ENCODE results near the gene DDX24. TPM values are rescaled to one million over a fixed set of nuclear protein-coding genes. Genes with fewer than 3 reads are reported as not detected.

The DDX24 gene
- total and polyA plus RNA-seq, 4 donors, result 142 to 263 (median 251) TPM

DNA sequence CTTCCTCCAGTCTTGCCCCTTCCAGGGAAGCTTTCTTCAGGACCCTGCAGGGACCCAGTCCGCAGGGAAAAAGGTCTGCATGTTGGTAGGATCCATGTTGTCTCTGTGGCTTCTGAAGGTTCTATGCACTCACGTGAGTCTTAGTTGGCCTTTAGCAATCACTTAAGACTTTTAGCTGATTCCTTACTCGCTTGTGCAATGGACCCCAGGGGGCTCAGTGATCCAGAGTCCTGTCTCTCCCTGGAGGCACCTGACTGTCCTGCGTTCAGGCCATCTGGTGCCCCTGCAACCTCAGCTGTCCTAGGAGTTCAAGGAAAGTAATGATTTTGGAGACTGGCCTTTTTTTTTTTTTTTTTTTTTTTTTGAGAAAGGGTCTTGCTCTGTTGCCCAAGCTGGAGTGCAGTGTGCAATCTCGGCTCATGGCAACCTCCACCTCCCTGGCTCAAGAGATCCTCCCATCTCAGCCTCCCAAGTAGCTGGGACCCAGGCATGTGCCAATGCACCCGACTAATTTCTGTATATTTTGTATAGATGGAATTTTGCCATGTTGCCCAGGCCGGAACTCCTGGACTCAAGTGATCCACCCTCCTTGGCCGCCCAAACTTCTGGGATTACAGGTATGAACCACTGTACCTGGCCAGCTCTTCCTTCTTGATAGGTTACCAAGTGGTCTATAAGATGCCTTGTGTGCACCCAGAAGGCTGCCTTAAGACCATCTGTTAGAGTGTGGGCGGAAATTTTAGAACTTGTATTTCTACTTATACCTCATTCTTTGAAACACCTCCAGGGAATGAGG is 43.8 kb upstream of the DDX24 start:
- no peak overlapping the region for H3K4me3 ChIP-seq (ENCODE audit: low read depth, low read length)
- no peak for DNase-seq (ENCODE audit: low read depth in 4 of 6, low spot score in 6 of 6)
- no peaks in the 10 kb centered on the region for H3K27me3 ChIP-seq (ENCODE audit: control insufficient read depth, insufficient read depth, low read length)
- H3K36me3 ChIP-seq (ENCODE audit: control insufficient read depth, insufficient read depth, low read length), result no peaks in the 10 kb centered on the region
- no peak overlapping the region for H3K27ac ChIP-seq (ENCODE audit: low read depth, low read length)
- no peaks in the 10 kb centered on the region for H3K9me3 ChIP-seq (ENCODE audit: control insufficient read depth, insufficient read depth, low read length)
- WGBS (ENCODE audit: insufficient coverage), result 88% methylated on average over 4 of the region's 9 CpGs
- peaks cover 23% of the 10 kb centered on the region for H3K4me1 ChIP-seq (ENCODE audit: control insufficient read depth, insufficient read depth, low read length)

GRCh38 chr14:94123868-94124267 is 42.9 kb upstream of the DDX24 start:
- no peak for DNase-seq (ENCODE audit: low read depth in 4 of 6, low spot score in 6 of 6)
- Histone ChIP-seq H3K4me3 (ENCODE audit: low read depth, low read length) (no peak overlapping the region), H3K36me3 (ENCODE audit: control insufficient read depth, insufficient read depth, low read length) (no peaks in the 10 kb centered on the region), H3K4me1 (ENCODE audit: control insufficient read depth, insufficient read depth, low read length) (peaks cover 16% of the 10 kb centered on the region), H3K27ac (ENCODE audit: low read depth, low read length) (no peak overlapping the region), H3K27me3 (ENCODE audit: control insufficient read depth, insufficient read depth, low read length) (no peaks in the 10 kb centered on the region), H3K9me3 (ENCODE audit: control insufficient read depth, insufficient read depth, low read length) (no peaks in the 10 kb centered on the region)
- WGBS (ENCODE audit: insufficient coverage), result no CpG with 5 or more reads among the region's 1 CpG

GRCh38 chr14:94123296-94123695 is 42.3 kb upstream of the DDX24 start:
- Histone ChIP-seq H3K4me3 (ENCODE audit: low read depth, low read length) (no peak overlapping the region), H3K27me3 (ENCODE audit: control insufficient read depth, insufficient read depth, low read length) (no peaks in the 10 kb centered on the region), H3K36me3 (ENCODE audit: control insufficient read depth, insufficient read depth, low read length) (no peaks in the 10 kb centered on the region), H3K27ac (ENCODE audit: low read depth, low read length) (no peak overlapping the region), H3K4me1 (ENCODE audit: control insufficient read depth, insufficient read depth, low read length) (peaks cover 10% of the 10 kb centered on the region), H3K9me3 (ENCODE audit: control insufficient read depth, insufficient read depth, low read length) (no peaks in the 10 kb centered on the region)
- DNase-seq (ENCODE audit: low read depth in 4 of 6, low spot score in 6 of 6), result no peak
- 84% methylated on average over 9 of the region's 9 CpGs for WGBS (ENCODE audit: insufficient coverage)

DNA sequence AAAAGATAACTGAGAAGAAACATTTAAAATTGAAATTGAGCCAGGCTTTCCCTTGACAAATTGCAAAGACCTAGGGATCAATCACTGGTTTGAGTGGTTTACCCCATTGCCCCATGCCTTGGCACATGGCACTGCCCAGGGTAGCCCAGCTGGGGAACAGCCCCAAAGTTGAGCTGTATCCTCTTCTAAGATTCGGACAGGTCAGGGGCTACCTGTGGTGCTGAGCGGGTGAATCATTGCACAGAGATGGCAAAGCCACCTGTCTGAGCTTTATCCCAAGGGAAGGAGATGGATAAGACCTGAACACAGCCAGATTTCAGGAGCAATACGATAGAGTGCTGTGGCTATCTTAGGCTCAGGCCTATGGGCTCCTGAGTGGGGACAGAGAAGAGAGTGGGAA is 41.4 kb upstream of the DDX24 start:
- H3K4me1 ChIP-seq (ENCODE audit: control insufficient read depth, insufficient read depth, low read length), result peaks cover 4% of the 10 kb centered on the region
- no peak overlapping the region for H3K4me3 ChIP-seq (ENCODE audit: low read depth, low read length)
- no peaks in the 10 kb centered on the region for H3K9me3 ChIP-seq (ENCODE audit: control insufficient read depth, insufficient read depth, low read length)
- H3K36me3 ChIP-seq (ENCODE audit: control insufficient read depth, insufficient read depth, low read length), result no peaks in the 10 kb centered on the region
- no peak overlapping the region for H3K27ac ChIP-seq (ENCODE audit: low read depth, low read length)
- DNase-seq (ENCODE audit: low read depth in 4 of 6, low spot score in 6 of 6), result no peak
- H3K27me3 ChIP-seq (ENCODE audit: control insufficient read depth, insufficient read depth, low read length), result no peaks in the 10 kb centered on the region
- 89% methylated on average over 3 of the region's 3 CpGs for WGBS (ENCODE audit: insufficient coverage)

GRCh38 chr14:94121485-94121884 is 40.5 kb upstream of the DDX24 start:
- Histone ChIP-seq H3K4me3 (ENCODE audit: low read depth, low read length) (no peak overlapping the region), H3K36me3 (ENCODE audit: control insufficient read depth, insufficient read depth, low read length) (no peaks in the 10 kb centered on the region), H3K27me3 (ENCODE audit: control insufficient read depth, insufficient read depth, low read length) (no peaks in the 10 kb centered on the region), H3K27ac (ENCODE audit: low read depth, low read length) (no peak overlapping the region), H3K9me3 (ENCODE audit: control insufficient read depth, insufficient read depth, low read length) (no peaks in the 10 kb centered on the region), H3K4me1 (ENCODE audit: control insufficient read depth, insufficient read depth, low read length) (peaks cover 4% of the 10 kb centered on the region)
- 61% methylated on average over 2 of the region's 3 CpGs for WGBS (ENCODE audit: insufficient coverage)
- no peak for DNase-seq (ENCODE audit: low read depth in 4 of 6, low spot score in 6 of 6)

DNA sequence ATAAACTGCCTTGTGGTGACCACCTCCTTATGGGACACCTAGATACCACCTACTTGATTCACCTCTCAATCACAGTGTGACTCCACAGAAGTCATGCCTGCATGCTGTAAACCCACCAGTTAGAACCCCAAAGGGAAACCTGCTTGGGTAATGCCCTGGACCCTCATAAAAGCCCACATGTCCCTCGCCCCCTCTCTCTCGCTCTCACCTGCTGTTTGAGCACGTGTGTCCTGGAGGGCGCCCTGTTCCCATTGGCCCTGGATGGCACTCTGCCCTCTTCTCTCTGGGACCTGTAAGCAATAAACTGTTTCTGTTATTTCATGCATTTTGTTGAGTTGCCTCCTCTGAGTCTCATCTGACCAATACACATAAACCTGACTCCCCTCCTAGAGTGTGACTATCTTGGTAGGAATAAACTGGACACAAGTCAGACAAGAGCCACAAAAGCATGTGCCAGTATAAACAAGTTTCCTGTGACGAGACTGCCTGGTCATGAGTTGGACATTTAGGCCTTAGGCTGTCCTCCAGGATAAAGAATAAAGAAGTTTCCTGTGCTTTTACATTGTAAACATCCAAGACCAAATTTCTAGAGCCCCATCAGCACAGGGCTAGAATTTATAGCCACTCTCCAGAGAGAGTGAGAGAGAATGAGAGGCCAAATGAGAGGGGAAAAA is 39.8 kb upstream of the DDX24 start:
- Histone ChIP-seq H3K36me3 (ENCODE audit: control insufficient read depth, insufficient read depth, low read length) (no peaks in the 10 kb centered on the region), H3K27ac (ENCODE audit: low read depth, low read length) (peak overlapping the region; percentile 40), H3K27me3 (ENCODE audit: control insufficient read depth, insufficient read depth, low read length) (no peaks in the 10 kb centered on the region), H3K4me3 (ENCODE audit: low read depth, low read length) (no peak overlapping the region), H3K4me1 (ENCODE audit: control insufficient read depth, insufficient read depth, low read length) (peaks cover 7% of the 10 kb centered on the region), H3K9me3 (ENCODE audit: control insufficient read depth, insufficient read depth, low read length) (no peaks in the 10 kb centered on the region)
- no peak for DNase-seq (ENCODE audit: low read depth in 4 of 6, low spot score in 6 of 6)
- 93% methylated on average over 3 of the region's 5 CpGs for WGBS (ENCODE audit: insufficient coverage)

GRCh38 chr14:94119071-94119470 is 38.1 kb upstream of the DDX24 start:
- Histone ChIP-seq H3K4me3 (ENCODE audit: low read depth, low read length) (no peak overlapping the region), H3K9me3 (ENCODE audit: control insufficient read depth, insufficient read depth, low read length) (no peaks in the 10 kb centered on the region), H3K36me3 (ENCODE audit: control insufficient read depth, insufficient read depth, low read length) (no peaks in the 10 kb centered on the region), H3K27ac (ENCODE audit: low read depth, low read length) (no peak overlapping the region), H3K4me1 (ENCODE audit: control insufficient read depth, insufficient read depth, low read length) (peaks cover 21% of the 10 kb centered on the region), H3K27me3 (ENCODE audit: control insufficient read depth, insufficient read depth, low read length) (no peaks in the 10 kb centered on the region)
- no peak for DNase-seq (ENCODE audit: low read depth in 4 of 6, low spot score in 6 of 6)

GRCh38 chr14:94117856-94118255 is 36.9 kb upstream of the DDX24 start:
- Histone ChIP-seq H3K4me3 (ENCODE audit: low read depth, low read length) (no peak overlapping the region), H3K4me1 (ENCODE audit: control insufficient read depth, insufficient read depth, low read length) (peaks cover 32% of the 10 kb centered on the region), H3K9me3 (ENCODE audit: control insufficient read depth, insufficient read depth, low read length) (no peaks in the 10 kb centered on the region), H3K36me3 (ENCODE audit: control insufficient read depth, insufficient read depth, low read length) (no peaks in the 10 kb centered on the region), H3K27me3 (ENCODE audit: control insufficient read depth, insufficient read depth, low read length) (no peaks in the 10 kb centered on the region), H3K27ac (ENCODE audit: low read depth, low read length) (no peak overlapping the region)
- no peak for DNase-seq (ENCODE audit: low read depth in 4 of 6, low spot score in 6 of 6)
- WGBS (ENCODE audit: insufficient coverage), result 84% methylated on average over 7 of the region's 9 CpGs

GRCh38 chr14:94116701-94117100 is 35.7 kb upstream of the DDX24 start:
- Histone ChIP-seq H3K36me3 (ENCODE audit: control insufficient read depth, insufficient read depth, low read length) (no peaks in the 10 kb centered on the region), H3K27ac (ENCODE audit: low read depth, low read length) (no peak overlapping the region), H3K4me3 (ENCODE audit: low read depth, low read length) (no peak overlapping the region), H3K9me3 (ENCODE audit: control insufficient read depth, insufficient read depth, low read length) (no peaks in the 10 kb centered on the region), H3K4me1 (ENCODE audit: control insufficient read depth, insufficient read depth, low read length) (peaks cover 32% of the 10 kb centered on the region), H3K27me3 (ENCODE audit: control insufficient read depth, insufficient read depth, low read length) (no peaks in the 10 kb centered on the region)
- no peak for DNase-seq (ENCODE audit: low read depth in 4 of 6, low spot score in 6 of 6)
- 91% methylated on average over 6 of the region's 10 CpGs for WGBS (ENCODE audit: insufficient coverage)

DNA sequence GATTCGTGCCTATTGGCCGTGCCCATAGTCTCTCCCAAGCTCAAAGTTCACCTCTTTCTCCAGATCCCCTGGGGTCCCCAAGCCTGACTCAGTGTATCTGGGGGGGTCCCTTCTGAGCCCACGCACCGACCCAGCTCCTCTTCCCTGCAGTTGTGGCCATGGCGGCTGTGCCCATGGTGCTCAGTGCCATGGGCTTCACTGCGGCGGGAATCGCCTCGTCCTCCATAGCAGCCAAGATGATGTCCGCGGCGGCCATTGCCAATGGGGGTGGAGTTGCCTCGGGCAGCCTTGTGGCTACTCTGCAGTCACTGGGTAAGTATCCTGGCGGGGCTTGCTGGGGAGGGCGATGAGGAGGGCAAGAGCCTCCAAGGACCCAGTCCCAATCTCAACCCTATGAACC is 34.6 kb upstream of the DDX24 start:
- peaks cover 32% of the 10 kb centered on the region for H3K4me1 ChIP-seq (ENCODE audit: control insufficient read depth, insufficient read depth, low read length)
- H3K27me3 ChIP-seq (ENCODE audit: control insufficient read depth, insufficient read depth, low read length), result no peaks in the 10 kb centered on the region
- no peak overlapping the region for H3K4me3 ChIP-seq (ENCODE audit: low read depth, low read length)
- H3K36me3 ChIP-seq (ENCODE audit: control insufficient read depth, insufficient read depth, low read length), result no peaks in the 10 kb centered on the region
- H3K9me3 ChIP-seq (ENCODE audit: control insufficient read depth, insufficient read depth, low read length), result no peaks in the 10 kb centered on the region
- 41% methylated on average over 3 of the region's 15 CpGs for WGBS (ENCODE audit: insufficient coverage)
- DNase-seq (ENCODE audit: low read depth in 4 of 6, low spot score in 6 of 6), result no peak
- no peak overlapping the region for H3K27ac ChIP-seq (ENCODE audit: low read depth, low read length)

All from spinal cord (tissue), 10 donors.